CD4-positive, alpha-beta T cell treated with Interleukin-12 subunit alpha and Interleukin-12 subunit beta, for 1 hour (primary cell): Measurements from ENCODE around the gene TULP1.
"Not testable (repeated sequence)": the region's sequence is repeated elsewhere in the genome, so short reads cannot be mapped to it uniquely, and the experiment has no call there.

Experiments used
- DNase-seq: peaks from one replicate; pipeline ENCODE4 v3.0.0-alpha.2; 2020

Gene TULP1

GRCh38 chr6:35519313-35520015 is 6.8 kb upstream of the TULP1 start:
- no peak for DNase-seq

DNA sequence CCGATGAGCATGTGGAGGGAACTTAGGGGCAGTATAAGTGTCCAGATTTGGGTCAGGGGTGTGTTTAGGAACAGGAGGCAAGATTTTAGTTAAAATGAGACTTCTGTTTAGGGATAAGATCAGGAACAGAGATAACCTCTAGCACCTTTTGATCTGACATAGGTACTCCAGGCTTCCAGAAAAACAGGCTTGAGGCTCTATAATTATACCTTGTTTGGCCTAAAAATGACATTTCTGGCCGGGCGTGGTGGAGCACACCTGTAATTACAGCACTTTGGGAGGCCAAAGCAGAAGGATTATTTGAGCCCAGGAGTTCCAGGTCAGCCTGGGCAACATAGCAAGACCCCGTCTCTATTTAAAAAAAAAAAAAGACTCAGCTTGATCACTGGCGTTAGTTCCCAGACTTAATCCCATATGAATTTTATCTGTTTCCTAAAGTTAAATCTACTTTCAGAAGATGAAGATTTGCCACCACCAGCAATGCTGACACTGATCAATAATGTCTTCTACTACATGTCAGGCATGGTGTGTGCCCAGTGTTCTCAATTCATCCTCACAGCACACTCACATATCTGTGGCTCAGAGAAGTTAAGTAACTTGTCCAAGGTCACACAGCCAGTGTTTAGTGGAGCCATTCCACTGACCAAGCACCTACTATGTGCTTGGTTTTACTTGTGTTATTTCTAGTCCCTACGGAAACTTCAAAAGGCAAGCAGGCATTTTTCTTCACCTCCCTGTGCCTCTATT is 6.0 kb upstream of the TULP1 start:
- no peak for DNase-seq

GRCh38 chr6:35517978-35518377 is 5.3 kb upstream of the TULP1 start:
- not testable (repeated sequence) for DNase-seq

GRCh38 chr6:35516712-35517111 is 4.0 kb upstream of the TULP1 start:
- no peak for DNase-seq

DNA sequence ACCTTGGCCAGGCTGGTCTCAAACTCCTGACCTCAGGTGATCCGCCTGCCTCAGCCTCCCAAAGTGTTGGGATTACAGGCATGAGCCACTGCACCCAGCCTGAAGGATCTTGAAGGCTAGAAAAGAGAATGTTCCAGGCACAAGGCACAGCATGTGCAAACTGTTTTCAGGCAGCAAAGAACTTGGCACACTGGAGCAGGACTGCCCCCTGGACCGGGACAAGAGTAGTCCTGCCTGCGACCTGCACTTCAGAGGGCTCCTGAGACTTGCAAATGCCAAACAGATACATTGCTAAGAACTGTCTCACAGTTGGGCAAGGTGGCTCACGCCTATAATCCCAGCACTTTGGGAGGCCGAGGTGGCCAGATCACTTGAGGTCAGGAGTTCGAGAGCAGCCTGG is 3.2 kb upstream of the TULP1 start:
- DNase-seq = not testable (repeated sequence)

GRCh38 chr6:35514587-35514986 is 1.9 kb upstream of the TULP1 start:
- DNase-seq = no peak

GRCh38 chr6:35512006-35512405 is 690 bp downstream of the TULP1 start:
- no peak for DNase-seq

GRCh38 chr6:35511562-35511941 is 1.1 kb downstream of the TULP1 start:
- no peak for DNase-seq

- no peak for DNase-seq
These were observed 1.7 kb downstream of the TULP1 start for GRCh38 chr6:35510916-35511561.

- DNase-seq = no peak
These were observed 4.2 kb downstream of the TULP1 start for GRCh38 chr6:35508542-35508941.

- DNase-seq = no peak
These were observed 4.7 kb downstream of the TULP1 start for GRCh38 chr6:35508027-35508426.

GRCh38 chr6:35507221-35507620 is 5.5 kb downstream of the TULP1 start:
- DNase-seq = no peak

GRCh38 chr6:35506536-35506935 is 6.2 kb downstream of the TULP1 start:
- no peak for DNase-seq

DNA sequence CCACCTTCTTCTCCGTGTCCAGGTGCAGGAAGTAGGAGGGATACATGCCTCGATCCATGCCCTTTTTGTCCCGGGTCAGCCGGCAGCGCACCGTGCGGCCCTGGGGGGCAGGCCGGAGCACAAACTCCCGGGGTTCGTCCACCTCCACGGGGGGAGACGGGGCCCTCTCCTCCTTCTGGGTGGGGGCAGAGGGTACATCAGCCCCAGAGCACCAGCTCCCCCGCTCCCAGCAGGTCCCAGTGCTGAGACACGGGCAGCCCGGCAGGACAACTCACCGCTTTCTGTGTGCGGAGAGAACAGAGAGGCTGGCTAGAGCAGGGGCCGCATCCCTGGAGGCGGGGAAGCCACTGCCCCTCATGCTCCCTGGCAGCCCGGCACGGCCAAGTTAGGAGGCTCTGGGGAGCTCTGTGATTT is 6.7 kb downstream of the TULP1 start:
- no peak for DNase-seq

GRCh38 chr6:35503534-35503933 is 9.2 kb downstream of the TULP1 start:
- no peak for DNase-seq

- no peak for DNase-seq
These were observed 10.9 kb downstream of the TULP1 start for GRCh38 chr6:35501784-35502183.

DNA sequence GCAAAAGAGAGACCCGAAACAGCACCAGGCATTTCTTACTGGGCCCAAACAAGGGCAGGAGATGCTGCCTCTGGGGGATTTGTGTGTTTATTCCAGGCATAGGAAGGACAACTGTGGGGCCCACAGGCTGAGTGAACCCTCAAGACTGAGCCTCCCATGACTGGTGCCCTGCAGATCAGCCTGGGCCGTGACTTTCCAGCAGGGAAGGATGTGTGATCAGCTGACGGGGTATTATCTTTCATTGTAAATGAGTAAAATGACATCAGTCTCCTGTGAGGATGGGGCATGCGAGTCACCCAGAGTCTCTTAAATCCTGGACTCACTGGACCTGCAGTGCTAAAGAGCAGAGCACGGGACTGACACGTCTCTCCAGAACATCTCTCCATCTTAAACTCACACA is 11.9 kb downstream of the TULP1 start:
- DNase-seq = no peak

DNA sequence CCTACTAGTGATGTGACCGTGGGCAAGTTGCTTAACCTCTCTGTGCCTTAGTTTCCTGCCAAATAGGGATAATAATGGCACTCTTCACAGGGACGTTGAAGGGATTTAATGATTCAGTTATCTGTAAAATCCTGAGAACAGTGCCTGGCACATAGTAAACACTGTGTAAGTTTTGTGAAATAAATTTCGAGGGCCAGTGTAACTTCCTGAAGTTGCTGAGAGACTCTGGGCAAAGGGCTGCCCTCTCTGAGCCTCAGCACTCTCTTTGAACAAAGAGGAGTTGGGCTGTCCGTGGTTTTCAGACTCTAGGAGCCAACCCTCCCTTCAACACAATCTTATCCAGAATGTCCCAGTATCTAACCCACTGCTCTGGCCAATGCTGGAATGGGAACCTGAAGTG is 13.3 kb downstream of the TULP1 start:
- no peak for DNase-seq

DNA sequence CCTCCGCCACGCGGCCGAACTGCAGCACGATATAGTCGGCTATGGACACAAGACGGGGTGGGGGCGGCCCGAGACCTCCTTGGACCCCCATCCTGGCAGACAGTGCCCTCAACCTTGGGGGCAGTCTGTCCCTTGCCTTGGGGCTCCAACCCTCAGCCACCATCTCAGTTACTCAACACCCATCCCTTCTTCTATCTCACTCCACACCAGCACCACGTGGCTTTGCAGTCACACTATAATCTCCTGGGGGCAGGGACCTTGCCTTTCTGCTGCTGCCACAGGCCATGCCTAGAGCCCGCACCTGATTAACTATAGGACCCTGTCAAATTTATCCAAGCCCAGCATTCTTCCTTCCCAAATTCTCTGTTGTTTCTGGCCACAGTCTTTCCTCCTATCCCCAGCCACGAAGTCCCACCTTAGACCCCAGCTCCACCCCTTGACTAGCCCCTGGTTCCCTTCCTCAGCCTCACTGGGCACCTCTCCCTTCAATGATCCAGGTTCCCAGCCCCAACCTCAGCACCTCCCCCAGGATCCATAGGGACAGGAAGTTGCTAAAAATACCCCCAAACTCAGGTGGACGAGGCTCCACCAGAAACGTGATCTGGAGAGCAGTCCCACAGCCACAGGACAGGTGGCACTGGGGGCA is 14.2 kb downstream of the TULP1 start:
- no peak for DNase-seq

DNA sequence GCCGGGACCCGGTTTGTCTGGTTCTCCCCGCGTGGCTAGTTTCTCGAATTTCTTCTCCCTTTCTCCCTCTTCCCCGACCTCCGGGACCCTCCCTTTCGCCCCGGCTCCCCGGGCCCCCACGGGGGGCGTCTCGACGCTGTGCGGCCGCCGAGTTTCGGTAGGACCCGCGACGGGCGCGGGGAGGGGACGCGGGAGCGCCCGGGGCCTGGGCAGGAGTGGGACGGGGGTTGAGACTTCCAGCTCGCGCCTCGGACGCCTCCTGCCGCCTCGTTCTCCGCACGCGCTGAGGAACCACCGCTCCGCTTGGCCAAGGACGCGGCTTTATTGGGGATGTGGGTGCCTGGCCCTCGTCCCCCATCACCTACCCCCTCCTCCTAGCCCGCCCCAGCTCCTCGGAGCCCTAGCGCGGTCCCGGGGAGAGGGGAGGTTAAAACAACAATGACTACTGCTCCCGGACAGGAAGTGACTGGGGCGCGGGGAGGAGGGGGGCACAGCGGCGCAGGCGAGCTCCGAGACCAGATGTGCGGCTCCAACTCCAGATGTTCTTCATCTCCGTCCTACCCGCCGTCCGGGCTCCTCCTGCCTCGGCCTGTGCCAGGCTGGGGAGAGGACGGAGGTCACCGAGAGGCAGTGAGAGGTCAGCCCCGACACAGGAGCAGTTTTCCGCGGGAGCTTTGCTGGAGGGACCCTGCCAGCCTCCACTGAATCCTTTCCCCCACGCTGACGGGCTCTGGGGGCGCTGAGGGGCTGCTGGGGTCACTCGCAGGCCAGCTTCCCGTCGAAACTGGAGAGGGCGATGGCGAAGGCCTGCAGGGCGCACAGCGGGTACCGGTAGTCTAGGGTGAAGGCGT is 14.9 kb downstream of the TULP1 start:
- DNase-seq = peak; percentile 39

DNA sequence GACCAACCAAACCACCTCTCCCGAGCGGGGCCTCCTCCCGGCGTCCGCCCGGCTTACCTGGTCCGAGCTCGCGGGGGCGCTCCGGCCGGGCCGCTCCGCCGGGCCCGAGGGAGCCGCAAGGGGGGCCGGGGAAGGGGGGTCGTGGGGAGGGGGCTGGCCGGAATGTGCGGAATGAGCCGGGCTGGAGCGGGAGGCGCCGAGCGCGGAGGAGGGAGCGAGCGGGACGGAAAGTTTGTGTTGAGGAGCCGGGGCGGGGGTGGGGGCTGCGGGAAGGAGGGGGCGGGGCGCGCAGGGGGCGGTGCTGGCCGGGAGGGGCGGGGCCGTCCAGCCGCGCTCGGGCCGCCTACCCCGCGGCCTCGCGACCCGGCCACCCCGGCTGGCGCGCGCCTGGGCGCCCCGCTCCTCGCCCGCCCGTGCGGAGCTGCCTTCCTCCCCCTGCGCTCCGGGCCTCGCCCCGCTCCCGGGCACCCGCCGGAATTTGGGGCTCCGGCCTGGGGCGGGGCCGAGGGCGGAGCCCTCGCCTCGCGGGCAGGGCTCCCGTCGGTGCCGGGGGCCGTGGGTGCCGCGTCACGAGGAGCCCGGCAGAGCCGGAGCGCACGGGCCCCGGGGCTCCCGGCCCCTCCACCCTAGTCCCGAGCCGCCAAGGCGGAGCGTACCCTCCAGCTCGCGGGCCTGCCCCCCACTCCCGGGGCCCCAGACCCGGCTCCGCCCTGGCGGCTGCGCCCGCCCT is 15.7 kb downstream of the TULP1 start, which contains the start of gene TEAD3:
Gene TEAD3 (minus strand): TSS at position 239 of the 730 bp plus-strand sequence.
- peak; percentile 66 for DNase-seq
